GM23248 (cell line): ENCODE data around the gene PLEK.

Experiments used
- EZH2 ChIP-seq: fragments of 200-600 bp; sonication (generic); IDR thresholded peaks from 2 replicates; pipeline ENCODE4 v1.6.1; 2018; ENCODE audit warnings: antibody characterized with exemption, mild to moderate bottlenecking; ENCODE audit not compliant: insufficient read depth, poor library complexity, severe bottlenecking
- EZH2phosphoT487 ChIP-seq: fragments of 200-600 bp; sonication (generic); IDR thresholded peaks from 2 replicates; pipeline ENCODE4 v1.6.1; 2018; ENCODE audit warnings: antibody characterized with exemption, moderate library complexity, mild to moderate bottlenecking, low read depth; ENCODE audit not compliant: insufficient read depth

DNA sequence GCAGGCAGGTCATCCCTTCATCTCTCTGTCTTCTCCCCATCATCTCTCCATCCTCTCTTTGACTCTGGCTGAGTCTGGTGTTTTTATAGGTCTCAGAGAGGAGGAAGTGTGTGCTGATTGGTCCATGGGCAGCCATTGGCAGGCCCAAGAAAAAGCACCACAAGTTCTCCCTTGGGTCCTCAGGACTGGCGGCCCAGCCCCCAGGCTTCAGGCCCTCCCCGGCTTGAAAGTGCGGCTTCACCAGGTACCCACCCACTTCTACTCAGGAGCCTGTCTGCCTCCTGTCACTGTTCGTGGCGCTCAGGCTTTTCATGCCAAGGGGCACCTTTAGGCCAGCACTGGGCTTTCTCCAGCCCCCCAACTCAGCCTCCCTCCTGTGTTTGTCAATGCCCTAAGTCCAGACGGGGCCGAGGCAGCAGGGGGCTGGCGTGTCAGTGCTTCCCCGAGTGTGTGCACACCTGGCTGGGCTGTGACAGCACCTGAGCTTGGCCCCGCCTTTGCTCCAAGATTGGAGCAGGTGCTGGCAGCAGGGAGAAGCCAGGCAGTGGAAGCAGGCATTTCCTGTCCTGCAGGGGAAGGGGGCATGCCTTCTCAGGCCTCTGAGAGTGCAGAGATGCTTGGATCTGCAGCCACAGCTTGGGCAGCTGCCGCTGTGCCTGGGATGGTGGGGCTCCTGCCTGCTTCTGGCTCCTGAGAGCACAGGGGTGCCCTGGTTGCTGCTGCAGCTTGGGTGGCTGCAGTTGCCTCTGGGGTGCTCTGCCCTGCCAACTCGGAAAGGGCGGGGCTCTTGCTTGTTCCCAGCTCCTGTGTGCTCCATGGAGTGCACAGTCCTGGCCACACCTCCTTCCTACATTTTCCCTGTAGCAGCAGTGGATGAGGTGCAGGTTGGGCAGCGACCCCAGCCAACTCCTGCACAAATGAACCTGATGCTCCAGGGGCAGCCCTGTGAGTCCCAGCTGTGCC lies 67.9 kb downstream of the PLEK start:
- TF ChIP-seq EZH2phosphoT487: no peak
- no peak for TF ChIP-seq EZH2
